ENCODE results near the gene ARHGEF11.

The ARHGEF11 gene

GRCh38 chr1:156887734-156888133 lies 157.8 kb downstream of the ARHGEF11 start:
- Histone ChIP-seq H3K27me3 (ENCODE audit: control insufficient read depth in 1 of 2, insufficient read depth in 1 of 2, low read length in 2 of 2) (peaks cover 50 to 60% of the 10 kb centered on the region in 2 experiments), H3K9ac (ENCODE audit: low read length) (no peak overlapping the region), H3K9me3 (ENCODE audit: control insufficient read depth, low read length) (no peaks in the 10 kb centered on the region), H3K27ac (ENCODE audit: low read length, poor library complexity, severe bottlenecking) (no peak overlapping the region), H3K14ac (ENCODE audit: low read length in 2 of 2) (no peak overlapping the region), H2AFZ (ENCODE audit: low read depth, low read length) (no peak overlapping the region), H2BK120ac (ENCODE audit: low read depth, low read length) (no peak overlapping the region), H3K36me3 (ENCODE audit: control insufficient read depth in 1 of 2, insufficient read depth in 2 of 2, low read depth in 1 of 2, low read length in 2 of 2) (peaks cover 0 to 3% of the 10 kb centered on the region in 2 experiments), H3K4me1 (ENCODE audit: control insufficient read depth, insufficient read depth, low read depth, low read length) (peaks cover 1% of the 10 kb centered on the region), H3K18ac (ENCODE audit: low read depth in 1 of 2, low read length in 2 of 2) (no peak overlapping the region), H3K79me1 (replicated peaks; ENCODE audit: low read length, poor library complexity, severe bottlenecking) (no peaks in the 10 kb centered on the region), H3K23ac (ENCODE audit: low read length in 2 of 2) (no peak overlapping the region), H4K91ac (ENCODE audit: low read length) (no peak overlapping the region), H2AK5ac (ENCODE audit: low read length, severe bottlenecking) (no peak overlapping the region), H3K4me2 (ENCODE audit: low read length, poor library complexity, severe bottlenecking) (no peak overlapping the region), H2BK12ac (ENCODE audit: low read length in 2 of 2) (no peak overlapping the region), H2BK5ac (ENCODE audit: low read depth, low read length, poor library complexity, severe bottlenecking) (no peak overlapping the region), H3K4ac (ENCODE audit: low read depth in 1 of 2, low read length in 2 of 2) (no peak overlapping the region), H2BK15ac (ENCODE audit: low read depth, poor library complexity, severe bottlenecking) (peak overlapping the region; percentile 4), H4K8ac (ENCODE audit: low read length) (no peak overlapping the region), H3K4me3 (ENCODE audit: insufficient read depth in 1 of 2, low read depth in 1 of 2, low read length in 2 of 2) (no peak overlapping the region)
- no peak for DNase-seq
- WGBS: 16% methylated on average over 3 of the region's 6 CpGs

- Histone ChIP-seq H4K8ac (ENCODE audit: low read length) (no peak overlapping the region), H2BK120ac (ENCODE audit: low read depth, low read length) (no peak overlapping the region), H2AFZ (ENCODE audit: low read depth, low read length) (no peak overlapping the region), H3K4me1 (ENCODE audit: control insufficient read depth, insufficient read depth, low read depth, low read length) (no peaks in the 10 kb centered on the region), H3K36me3 (ENCODE audit: control insufficient read depth in 1 of 2, insufficient read depth in 2 of 2, low read depth in 1 of 2, low read length in 2 of 2) (peaks cover 0 to 3% of the 10 kb centered on the region in 2 experiments), H2BK5ac (ENCODE audit: low read depth, low read length, poor library complexity, severe bottlenecking) (no peak overlapping the region), H2BK15ac (ENCODE audit: low read depth, poor library complexity, severe bottlenecking) (no peak overlapping the region), H3K27ac (ENCODE audit: low read length, poor library complexity, severe bottlenecking) (no peak overlapping the region), H3K18ac (ENCODE audit: low read depth in 1 of 2, low read length in 2 of 2) (no peak overlapping the region), H2AK5ac (ENCODE audit: low read length, severe bottlenecking) (no peak overlapping the region), H2BK12ac (ENCODE audit: low read length in 2 of 2) (no peak overlapping the region), H4K91ac (ENCODE audit: low read length) (no peak overlapping the region), H3K9ac (ENCODE audit: low read length) (no peak overlapping the region), H3K4me2 (ENCODE audit: low read length, poor library complexity, severe bottlenecking) (no peak overlapping the region), H3K4ac (ENCODE audit: low read depth in 1 of 2, low read length in 2 of 2) (no peak overlapping the region), H3K4me3 (ENCODE audit: insufficient read depth in 1 of 2, low read depth in 1 of 2, low read length in 2 of 2) (no peak overlapping the region), H3K9me3 (ENCODE audit: control insufficient read depth, low read length) (no peaks in the 10 kb centered on the region), H3K14ac (ENCODE audit: low read length in 2 of 2) (no peak overlapping the region), H3K27me3 (ENCODE audit: control insufficient read depth in 1 of 2, insufficient read depth in 1 of 2, low read length in 2 of 2) (peaks cover 54 to 65% of the 10 kb centered on the region in 2 experiments), H3K79me1 (replicated peaks; ENCODE audit: low read length, poor library complexity, severe bottlenecking) (no peaks in the 10 kb centered on the region), H3K23ac (ENCODE audit: low read length in 2 of 2) (no peak overlapping the region)
- no peak for DNase-seq
- 0% methylated on average over 1 of the region's 3 CpGs for WGBS
Measured at GRCh38 chr1:156887317-156887716, 158.2 kb downstream of the ARHGEF11 start.

- Histone ChIP-seq H3K4me3 (ENCODE audit: insufficient read depth in 1 of 2, low read depth in 1 of 2, low read length in 2 of 2) (no peak overlapping the region), H3K4ac (ENCODE audit: low read depth in 1 of 2, low read length in 2 of 2) (peak overlapping the region in 1 of 2 experiments; percentile 52), H3K14ac (ENCODE audit: low read length in 2 of 2) (no peak overlapping the region), H3K4me2 (ENCODE audit: low read length, poor library complexity, severe bottlenecking) (no peak overlapping the region), H3K9me3 (ENCODE audit: control insufficient read depth, low read length) (no peaks in the 10 kb centered on the region), H2AFZ (ENCODE audit: low read depth, low read length) (no peak overlapping the region), H4K91ac (ENCODE audit: low read length) (no peak overlapping the region), H2BK120ac (ENCODE audit: low read depth, low read length) (no peak overlapping the region), H3K27me3 (ENCODE audit: control insufficient read depth in 1 of 2, insufficient read depth in 1 of 2, low read length in 2 of 2) (peaks cover 60 to 70% of the 10 kb centered on the region in 2 experiments), H2BK12ac (ENCODE audit: low read length in 2 of 2) (no peak overlapping the region), H3K27ac (ENCODE audit: low read length, poor library complexity, severe bottlenecking) (no peak overlapping the region), H4K8ac (ENCODE audit: low read length) (no peak overlapping the region), H3K4me1 (ENCODE audit: control insufficient read depth, insufficient read depth, low read depth, low read length) (no peaks in the 10 kb centered on the region), H3K9ac (ENCODE audit: low read length) (no peak overlapping the region), H3K23ac (ENCODE audit: low read length in 2 of 2) (no peak overlapping the region), H2AK5ac (ENCODE audit: low read length, severe bottlenecking) (no peak overlapping the region), H3K18ac (ENCODE audit: low read depth in 1 of 2, low read length in 2 of 2) (no peak overlapping the region), H3K36me3 (ENCODE audit: control insufficient read depth in 1 of 2, insufficient read depth in 2 of 2, low read depth in 1 of 2, low read length in 2 of 2) (peaks cover 0 to 3% of the 10 kb centered on the region in 2 experiments), H2BK5ac (ENCODE audit: low read depth, low read length, poor library complexity, severe bottlenecking) (no peak overlapping the region), H3K79me1 (replicated peaks; ENCODE audit: low read length, poor library complexity, severe bottlenecking) (no peaks in the 10 kb centered on the region), H2BK15ac (ENCODE audit: low read depth, poor library complexity, severe bottlenecking) (no peak overlapping the region)
- WGBS: 14% methylated on average over 2 of the region's 6 CpGs
- DNase-seq: no peak
Measured at GRCh38 chr1:156886583-156887281, 158.8 kb downstream of the ARHGEF11 start.

GRCh38 chr1:156885880-156886355 lies 159.6 kb downstream of the ARHGEF11 start:
- H3K27ac ChIP-seq (ENCODE audit: low read length, poor library complexity, severe bottlenecking): no peak overlapping the region
- no peak overlapping the region for H3K14ac ChIP-seq (ENCODE audit: low read length in 2 of 2)
- H3K36me3 ChIP-seq (ENCODE audit: control insufficient read depth in 1 of 2, insufficient read depth in 2 of 2, low read depth in 1 of 2, low read length in 2 of 2): peaks cover 0 to 3% of the 10 kb centered on the region in 2 experiments
- no peak overlapping the region for H2BK12ac ChIP-seq (ENCODE audit: low read length in 2 of 2)
- H3K4me3 ChIP-seq (ENCODE audit: insufficient read depth in 1 of 2, low read depth in 1 of 2, low read length in 2 of 2): no peak overlapping the region
- no peak overlapping the region for H2AFZ ChIP-seq (ENCODE audit: low read depth, low read length)
- H3K18ac ChIP-seq (ENCODE audit: low read depth in 1 of 2, low read length in 2 of 2): no peak overlapping the region
- no peak overlapping the region for H3K4me2 ChIP-seq (ENCODE audit: low read length, poor library complexity, severe bottlenecking)
- no peaks in the 10 kb centered on the region for H3K9me3 ChIP-seq (ENCODE audit: control insufficient read depth, low read length)
- H2BK5ac ChIP-seq (ENCODE audit: low read depth, low read length, poor library complexity, severe bottlenecking): no peak overlapping the region
- no peak overlapping the region for H4K8ac ChIP-seq (ENCODE audit: low read length)
- WGBS: 70% methylated on average over 9 of the region's 13 CpGs
- H3K4ac ChIP-seq (ENCODE audit: low read depth in 1 of 2, low read length in 2 of 2): no peak overlapping the region
- no peaks in the 10 kb centered on the region for H3K79me1 ChIP-seq (replicated peaks; ENCODE audit: low read length, poor library complexity, severe bottlenecking)
- no peak overlapping the region for H3K9ac ChIP-seq (ENCODE audit: low read length)
- H2BK15ac ChIP-seq (ENCODE audit: low read depth, poor library complexity, severe bottlenecking): no peak overlapping the region
- no peak overlapping the region for H3K23ac ChIP-seq (ENCODE audit: low read length in 2 of 2)
- no peaks in the 10 kb centered on the region for H3K4me1 ChIP-seq (ENCODE audit: control insufficient read depth, insufficient read depth, low read depth, low read length)
- H4K91ac ChIP-seq (ENCODE audit: low read length): no peak overlapping the region
- no peak for DNase-seq
- no peak overlapping the region for H2BK120ac ChIP-seq (ENCODE audit: low read depth, low read length)
- H3K27me3 ChIP-seq (ENCODE audit: control insufficient read depth in 1 of 2, insufficient read depth in 1 of 2, low read length in 2 of 2): peaks cover 68 to 79% of the 10 kb centered on the region in 2 experiments
- no peak overlapping the region for H2AK5ac ChIP-seq (ENCODE audit: low read length, severe bottlenecking)
